Fibroblast of skin of abdomen (primary cell): ENCODE measurements around the gene TAF1B.
"Not testable (repeated sequence)": the region's sequence is repeated elsewhere in the genome, so short reads cannot be mapped to it uniquely, and the experiment has no call there.

ENCODE experiments used
- DNase-seq: peaks from one replicate; pipeline ENCODE4 v3.0.0-alpha.2; 2013

Gene TAF1B

DNA sequence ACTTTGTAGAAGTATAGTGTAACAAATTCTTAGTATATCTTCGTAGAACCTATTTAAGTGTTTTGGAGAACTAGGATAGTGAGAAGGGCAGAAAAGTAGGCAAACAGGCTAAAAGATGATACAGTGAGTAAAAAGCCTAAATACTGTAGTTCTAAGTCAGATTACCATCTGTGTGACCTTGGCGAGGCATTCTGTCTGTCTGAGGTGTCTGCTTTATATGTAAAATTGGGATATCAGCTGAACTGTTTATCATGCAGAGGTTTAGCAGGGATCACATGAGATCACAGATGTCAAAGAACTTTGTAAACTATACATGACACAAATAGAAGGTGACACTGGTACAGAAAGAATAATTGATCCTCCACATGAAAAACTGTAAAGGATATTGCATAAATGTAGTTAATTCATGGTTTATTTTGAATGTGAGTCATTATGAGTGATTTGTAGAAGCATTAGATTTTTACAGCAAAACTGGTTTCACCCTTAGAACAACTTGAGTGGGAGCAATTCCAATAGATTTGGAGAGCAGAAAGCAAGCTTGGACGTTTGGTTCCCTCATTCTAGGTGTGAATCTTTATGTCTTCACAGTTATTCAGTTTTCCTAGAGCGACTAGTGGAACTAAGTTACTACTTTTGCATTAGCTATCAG is 41.9 kb downstream of the TAF1B start:
- DNase-seq: peak; percentile 34

- no peak for DNase-seq
Measured at GRCh38 chr2:9887513-9887912, 44.2 kb downstream of the TAF1B start.

GRCh38 chr2:9889812-9890261 is 46.6 kb downstream of the TAF1B start:
- DNase-seq: no peak

GRCh38 chr2:9892236-9892635 is 49.0 kb downstream of the TAF1B start:
- DNase-seq: no peak

- DNase-seq: no peak
Measured at GRCh38 chr2:9895669-9896590, 52.7 kb downstream of the TAF1B start.

DNA sequence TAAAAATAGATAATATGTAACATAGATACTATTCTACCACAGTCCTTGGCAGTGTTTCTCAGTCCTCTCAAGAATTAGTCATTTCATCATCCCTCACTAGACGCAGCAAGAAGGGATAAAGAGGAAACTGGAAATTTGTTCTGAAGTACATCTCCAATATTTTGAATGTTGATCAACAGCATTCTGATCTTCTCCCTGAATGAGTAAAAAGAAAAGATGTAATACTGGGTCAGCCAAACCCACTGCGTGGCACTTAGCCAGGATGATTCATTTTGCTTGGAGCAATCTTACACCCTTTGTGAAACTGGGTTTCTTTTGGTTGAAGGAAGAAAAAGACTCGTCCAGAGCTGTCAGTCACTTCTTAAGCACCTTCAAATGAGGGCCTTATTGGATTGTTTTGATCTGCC is 54.1 kb downstream of the TAF1B start:
- peak; percentile 96 for DNase-seq

DNA sequence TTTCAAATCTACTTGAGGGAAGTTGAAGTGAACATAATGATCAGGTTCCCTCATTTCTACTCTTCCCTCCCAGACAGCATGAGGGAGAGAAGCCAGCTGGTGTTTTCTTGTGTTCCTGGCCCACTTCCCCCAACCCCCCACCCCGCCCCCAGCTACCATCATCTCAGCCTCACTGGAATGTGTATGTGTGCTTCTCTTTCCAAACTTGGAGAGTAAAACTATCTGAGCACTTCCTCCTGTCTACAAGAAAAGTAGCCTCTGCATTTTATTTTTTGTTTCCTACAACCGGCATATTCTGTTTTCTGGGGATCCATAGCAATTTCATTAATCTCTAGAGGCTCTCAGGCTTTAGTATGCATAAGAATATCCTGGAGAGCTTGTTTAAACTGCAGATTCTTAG is 54.6 kb downstream of the TAF1B start:
- peak; percentile 60 for DNase-seq

- DNase-seq: no peak
Measured at GRCh38 chr2:9905413-9905812, 62.1 kb downstream of the TAF1B start.

DNA sequence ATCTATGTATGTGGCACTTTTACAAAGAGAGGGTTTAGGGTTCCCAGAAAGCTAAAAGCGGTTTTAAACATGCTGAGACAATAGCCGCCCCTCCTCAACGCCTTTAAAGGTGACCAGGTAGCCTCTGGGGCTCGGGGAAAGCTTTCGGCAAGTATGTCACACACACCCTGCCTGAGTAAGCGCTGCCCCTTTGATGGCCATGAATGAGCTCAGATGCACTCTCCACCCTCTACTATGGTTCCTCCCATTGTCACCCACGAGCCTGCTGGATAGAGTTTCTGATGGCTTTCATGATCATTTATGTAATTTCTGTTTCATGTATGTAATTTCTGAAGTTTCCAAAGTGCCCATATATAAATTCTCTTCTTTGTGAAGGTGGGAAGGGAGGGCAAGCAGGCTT is 64.1 kb downstream of the TAF1B start:
- no peak for DNase-seq

- DNase-seq: no peak
Measured at GRCh38 chr2:9908639-9909038, 65.4 kb downstream of the TAF1B start.

DNA sequence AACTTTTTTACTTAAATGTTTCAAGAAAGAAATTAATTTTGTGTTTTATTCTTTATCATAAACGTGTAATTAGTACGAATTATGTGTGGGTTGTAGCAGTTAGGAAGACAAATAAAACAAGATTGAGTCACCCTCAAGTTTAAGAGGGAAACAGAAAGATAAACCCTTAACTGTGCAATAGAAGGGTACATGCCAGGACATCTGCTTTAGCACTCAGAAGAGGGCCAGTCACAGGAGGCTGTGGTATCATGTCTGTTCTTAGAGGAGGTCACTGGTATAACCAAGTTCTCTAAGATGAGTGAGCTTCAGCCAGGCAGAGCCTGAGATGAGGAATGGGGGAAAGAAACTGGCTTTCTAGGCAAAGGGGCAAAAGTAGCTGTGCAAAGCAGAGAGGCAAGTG is 65.8 kb downstream of the TAF1B start:
- DNase-seq: peak; percentile 6

- DNase-seq: no peak
Measured at GRCh38 chr2:9910699-9911098, 67.4 kb downstream of the TAF1B start.

- no peak for DNase-seq
Measured at GRCh38 chr2:9912468-9912867, 69.2 kb downstream of the TAF1B start.

GRCh38 chr2:9914384-9915065 is 71.3 kb downstream of the TAF1B start:
- DNase-seq: peak; percentile 78

- DNase-seq: no peak
Measured at GRCh38 chr2:9918275-9918674, 75.0 kb downstream of the TAF1B start.

DNA sequence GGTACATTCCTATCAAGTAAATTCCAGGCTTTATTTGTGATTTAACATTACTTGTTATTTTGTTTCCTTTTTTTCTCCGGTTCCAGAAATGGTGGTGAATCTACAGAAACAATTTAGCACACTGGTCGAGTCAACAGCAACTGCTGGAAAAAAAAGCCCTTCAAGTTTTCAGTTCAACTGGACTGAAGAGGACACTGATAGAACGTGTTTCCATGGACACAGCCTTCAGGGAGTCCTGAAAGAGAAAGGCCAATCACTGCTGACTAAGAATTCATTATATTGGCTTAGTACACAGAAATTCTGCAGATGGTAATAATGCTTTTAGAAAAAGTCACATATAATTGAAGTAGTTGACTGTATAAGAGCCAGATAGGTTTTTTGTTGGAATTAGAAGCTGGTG is 76.2 kb downstream of the TAF1B start:
- no peak for DNase-seq

DNA sequence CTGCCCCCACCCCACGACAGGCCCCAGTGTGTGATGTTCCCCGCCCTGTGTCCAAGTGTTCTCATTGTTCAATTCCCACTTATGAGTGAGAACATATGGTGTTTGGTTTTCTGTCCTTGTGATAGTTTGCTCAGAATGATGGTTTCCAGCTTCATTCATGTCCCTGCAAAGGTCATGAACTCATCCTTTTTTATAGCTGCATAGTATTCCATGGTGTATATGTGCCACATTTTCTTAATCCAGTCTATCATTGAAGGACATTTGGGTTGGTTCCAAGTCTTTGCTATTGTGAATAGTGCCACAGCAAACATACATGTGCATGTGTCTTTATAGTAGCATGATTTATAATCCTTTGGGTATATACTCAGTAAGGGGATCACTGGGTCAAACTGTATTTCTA is 83.7 kb downstream of the TAF1B start:
- DNase-seq: not testable (repeated sequence)

GRCh38 chr2:9937258-9937657 is 94.0 kb downstream of the TAF1B start:
- DNase-seq: no peak

- no peak for DNase-seq
Measured at GRCh38 chr2:9937968-9938367, 94.7 kb downstream of the TAF1B start.

DNA sequence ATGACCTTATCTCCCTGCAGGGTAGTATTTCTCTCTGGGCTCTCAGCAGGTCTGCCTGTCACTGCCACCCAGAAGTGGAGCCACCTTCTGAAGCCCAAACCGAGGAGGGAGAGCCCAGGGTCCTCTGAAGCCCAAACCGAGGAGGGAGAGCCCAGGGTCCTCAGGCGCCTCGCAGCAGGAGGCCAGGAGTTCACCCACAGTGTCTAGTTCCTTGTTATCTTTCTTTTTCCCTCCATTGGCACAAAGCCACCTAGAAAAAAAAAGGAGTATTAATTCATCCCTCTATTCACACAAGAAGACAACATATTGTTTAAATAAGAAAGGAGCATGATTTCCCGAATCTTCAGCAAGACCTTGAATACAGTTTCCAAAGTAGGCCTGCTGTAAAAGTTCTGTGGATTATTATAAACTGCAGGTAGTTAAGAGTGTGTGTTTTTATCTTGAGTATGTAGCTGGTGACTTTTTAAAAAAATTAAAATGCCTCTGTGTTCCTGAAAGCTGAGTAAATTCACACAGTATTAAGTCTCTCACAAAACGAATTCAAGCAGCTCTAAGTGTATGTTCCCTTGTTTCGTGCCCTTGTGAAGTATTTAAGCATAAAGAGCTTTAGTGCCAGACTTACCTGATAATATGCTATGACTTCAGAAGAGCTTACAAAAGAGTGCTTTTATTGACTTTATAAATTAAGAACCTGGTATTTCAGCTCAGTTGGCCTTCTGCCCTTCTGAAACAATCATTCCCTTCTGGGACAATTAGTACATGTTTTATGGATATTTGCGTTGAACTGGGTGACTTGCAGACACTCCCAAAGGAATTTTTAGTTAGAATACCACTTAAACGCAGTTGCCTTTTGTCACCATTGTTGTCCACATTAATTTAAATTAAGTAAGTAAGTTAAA is 96.6 kb downstream of the TAF1B start:
- no peak for DNase-seq

DNA sequence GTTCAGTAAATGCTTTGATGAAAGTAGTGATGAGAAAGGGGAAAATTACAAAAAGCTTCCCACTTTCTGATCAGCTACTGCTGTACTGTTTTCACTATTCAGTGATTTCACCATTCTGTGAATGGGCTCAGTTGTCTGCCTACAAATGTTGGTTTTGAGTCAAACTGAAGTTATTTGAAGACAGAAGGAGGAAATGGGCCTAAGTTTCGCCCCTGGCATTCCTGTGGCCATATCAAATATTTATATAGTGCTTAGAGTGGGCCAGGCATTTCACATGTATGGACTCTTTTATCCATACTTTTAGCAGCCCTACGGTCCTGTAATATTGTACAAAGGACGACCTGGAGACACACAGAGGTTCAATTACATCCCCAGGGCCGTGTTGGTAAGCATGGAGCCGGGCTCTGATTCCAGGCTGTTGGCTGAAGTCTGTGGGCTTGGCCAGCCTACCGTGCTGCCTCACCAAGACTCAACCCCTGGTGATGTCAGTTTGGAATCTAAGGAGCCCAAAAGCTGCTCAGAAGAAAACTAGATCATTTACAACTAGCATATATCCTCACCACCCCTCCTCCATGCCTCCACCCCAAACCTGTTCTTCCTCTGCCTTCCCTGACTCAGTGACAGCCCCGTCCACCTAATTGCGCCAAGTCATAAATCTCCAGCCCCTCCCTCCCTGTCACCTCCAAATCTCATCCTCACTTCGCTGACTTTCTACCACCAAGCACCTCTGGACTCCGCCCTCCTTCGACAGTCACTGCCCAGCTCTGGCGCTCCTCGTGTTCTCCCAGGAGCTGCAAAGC is 98.1 kb downstream of the TAF1B start:
- DNase-seq: peak; percentile 85
